GM19397 (cell line): Measurements from ENCODE around the gene RAB8A.
"Not testable (repeated sequence)": the region's sequence is repeated elsewhere in the genome, so short reads cannot be mapped to it uniquely, and the experiment has no call there.

Experiments used
- ATAC-seq: cut with Tn5 transposase; IDR thresholded peaks from one replicate; pipeline ENCODE4 v1.9.1; 2021; ENCODE audit warnings: mild to moderate bottlenecking, moderate library complexity; ENCODE audit not compliant: unreplicated experiment

The RAB8A gene

GRCh38 chr19:16106121-16106520 is 5.6 kb upstream of the RAB8A start:
- no peak for ATAC-seq

GRCh38 chr19:16111909-16112752 is 442 bp downstream of the RAB8A start:
- ATAC-seq = no peak

- no peak for ATAC-seq
Measured at GRCh38 chr19:16112778-16113177, 1.1 kb downstream of the RAB8A start.

GRCh38 chr19:16113727-16114126 is 2.0 kb downstream of the RAB8A start:
- ATAC-seq = no peak

GRCh38 chr19:16115301-16116039 is 3.8 kb downstream of the RAB8A start:
- no peak for ATAC-seq

- ATAC-seq = no peak
Measured at GRCh38 chr19:16116067-16116466, 4.4 kb downstream of the RAB8A start.

- ATAC-seq = no peak
Measured at GRCh38 chr19:16117594-16118033, 5.9 kb downstream of the RAB8A start.

- ATAC-seq = peak; percentile 76
Measured at GRCh38 chr19:16118489-16119033, 6.9 kb downstream of the RAB8A start.

- not testable (repeated sequence) for ATAC-seq
Measured at GRCh38 chr19:16119075-16119857, 7.6 kb downstream of the RAB8A start.

GRCh38 chr19:16121141-16121540 is 9.5 kb downstream of the RAB8A start:
- no peak for ATAC-seq

- no peak for ATAC-seq
Measured at GRCh38 chr19:16121967-16122366, 10.3 kb downstream of the RAB8A start.

- ATAC-seq = no peak
Measured at GRCh38 chr19:16124953-16125352, 13.3 kb downstream of the RAB8A start.

GRCh38 chr19:16125737-16126495 is 14.2 kb downstream of the RAB8A start:
- ATAC-seq = no peak

- no peak for ATAC-seq
Measured at GRCh38 chr19:16127080-16127479, 15.4 kb downstream of the RAB8A start.

GRCh38 chr19:16127776-16128371 is 16.2 kb downstream of the RAB8A start:
- ATAC-seq = no peak

GRCh38 chr19:16131648-16132047 is 20.0 kb downstream of the RAB8A start:
- ATAC-seq = no peak

- ATAC-seq = no peak
Measured at GRCh38 chr19:16133818-16134217, 22.1 kb downstream of the RAB8A start.

- no peak for ATAC-seq
Measured at GRCh38 chr19:16134510-16134909, 22.8 kb downstream of the RAB8A start.

GRCh38 chr19:16135430-16136127 is 23.9 kb downstream of the RAB8A start:
- ATAC-seq = no peak
